SK-N-SH treated with all-trans-retinoic acid at 6 μM for 48 hours (cell line): ENCODE data around the gene ADRA2B.

ENCODE experiments used
- ARNTL ChIP-seq: fragments of 450-650 bp; formaldehyde crosslinking; IDR thresholded peaks from 2 replicates; pipeline ENCODE4 v1.5.0; 2020; ENCODE audit warnings: low read depth, mild to moderate bottlenecking, moderate library complexity, borderline replicate concordance
- GLIS3 ChIP-seq: fragments of 250-450 bp; sonication (Bioruptor Pico); IDR thresholded peaks from 2 replicates; pipeline ENCODE4 v1.5.0; 2020; ENCODE audit warnings: mild to moderate bottlenecking, moderate library complexity
- OSR1 ChIP-seq: fragments of 250-450 bp; sonication (Bioruptor Pico); IDR thresholded peaks from 2 replicates; pipeline ENCODE4 v1.8.0; 2022; ENCODE audit warnings: moderate library complexity, mild to moderate bottlenecking, inconsistent platforms
- PATZ1 ChIP-seq: fragments of 250-450 bp; sonication (Bioruptor Pico); IDR thresholded peaks from 2 replicates; pipeline ENCODE4 v1.8.0; 2020; ENCODE audit warnings: mild to moderate bottlenecking, moderate library complexity, borderline replicate concordance
- PPARA ChIP-seq: fragments of 250-450 bp; sonication (Bioruptor Pico); IDR thresholded peaks from 2 replicates; pipeline ENCODE4 v1.5.0; 2020; ENCODE audit warnings: mild to moderate bottlenecking, borderline replicate concordance
- RARB ChIP-seq: fragments of 250-450 bp; sonication (Bioruptor Pico); IDR thresholded peaks from 2 replicates; pipeline ENCODE4 v1.8.0; 2021; ENCODE audit warnings: mild to moderate bottlenecking, moderate library complexity
- TCF4 ChIP-seq: fragments of 250-450 bp; sonication (Bioruptor Pico); IDR thresholded peaks from 2 replicates; pipeline ENCODE4 v1.8.0; 2021; ENCODE audit warnings: mild to moderate bottlenecking, moderate library complexity, borderline replicate concordance
- ZC3H10 ChIP-seq: fragments of 250-450 bp; sonication (Bioruptor Pico); IDR thresholded peaks from 2 replicates; pipeline ENCODE4 v1.5.1; 2021; ENCODE audit warnings: mild to moderate bottlenecking, moderate library complexity
- ZFP3 ChIP-seq: fragments of 250-450 bp; sonication (Bioruptor Pico); IDR thresholded peaks from 2 replicates; pipeline ENCODE4 v1.5.0; 2020; ENCODE audit warnings: mild to moderate bottlenecking, moderate library complexity
- ZFP30 ChIP-seq: fragments of 450-650 bp; formaldehyde crosslinking; IDR thresholded peaks from 2 replicates; pipeline ENCODE4 v1.5.0; 2022; ENCODE audit warnings: mild to moderate bottlenecking, moderate library complexity
- ZNF565 ChIP-seq: fragments of 450-650 bp; formaldehyde crosslinking; conservative IDR thresholded peaks from 2 replicates; pipeline ENCODE4 v1.5.0; 2020; ENCODE audit warnings: low read depth, mild to moderate bottlenecking, moderate library complexity
- ZNF70 ChIP-seq: fragments of 450-650 bp; formaldehyde crosslinking; IDR thresholded peaks from 2 replicates; pipeline ENCODE4 v1.5.0; 2020; ENCODE audit warnings: mild to moderate bottlenecking, moderate library complexity

GRCh38 chr2:96146153-96146880 is 29.9 kb upstream of the ADRA2B start:
- TF ChIP-seq ZNF70: no peak
- no peak for TF ChIP-seq ZFP30 (CRISPR knock-in tag)
- no peak for TF ChIP-seq ZC3H10 (CRISPR knock-in tag)
- TF ChIP-seq TCF4: no peak
- TF ChIP-seq RARB (CRISPR knock-in tag): no peak
- no peak for TF ChIP-seq OSR1 (CRISPR knock-in tag)
- TF ChIP-seq ARNTL (CRISPR knock-in tag): no peak
- no peak for TF ChIP-seq ZNF565 (CRISPR knock-in tag)
- TF ChIP-seq PPARA (CRISPR knock-in tag): no peak
- TF ChIP-seq PATZ1 (CRISPR knock-in tag): no peak
- no peak for TF ChIP-seq ZFP3 (CRISPR knock-in tag)
- TF ChIP-seq GLIS3 (CRISPR knock-in tag): no peak
